Keratinocyte (primary cell): ENCODE data around the gene ARID1B. TPM values are rescaled to one million over a fixed set of nuclear protein-coding genes. Genes with fewer than 3 reads are reported as not detected.

Experiments
- DNase-seq: peaks from one replicate; pipeline ENCODE4 v3.0.0-alpha.2; 2011; ENCODE audit warnings: low read depth, missing footprints, low spot score
- FAIRE-seq: peaks from 2 replicates; lab custom pipeline; 2011; peaks lifted over from hg19 to GRCh38; lab: Jason Lieb, UNC
- H2AFZ ChIP-seq: 2 replicates; pipeline ENCODE4 v1.6.0; 2012; ENCODE audit warnings: low read length, control low read depth, inconsistent platforms; ENCODE audit not compliant: control insufficient read depth
- H3K27ac ChIP-seq: 2 replicates; pipeline ENCODE4 v1.5.1; 2011; ENCODE audit warnings: low read length; ENCODE audit not compliant: control insufficient read depth, insufficient read depth
- H3K27me3 ChIP-seq: 3 replicates; pipeline ENCODE4 v1.6.0; 2011; ENCODE audit warnings: low read length; ENCODE audit not compliant: control insufficient read depth, insufficient read depth; ENCODE audit errors: extremely low read depth
- H3K36me3 ChIP-seq, 2 experiments: 2 replicates in 1 of 2; 3 replicates in 1 of 2; pipeline ENCODE4 v1.5.1; 2011; ENCODE audit warnings: low read length in 2 of 2, mild to moderate bottlenecking in 1 of 2; ENCODE audit not compliant: control insufficient read depth in 2 of 2, insufficient read depth in 2 of 2; ENCODE audit errors: extremely low read depth in 1 of 2
- H3K4me1 ChIP-seq: 3 replicates; pipeline ENCODE4 v1.5.1; 2011; ENCODE audit warnings: low read length; ENCODE audit not compliant: control insufficient read depth, insufficient read depth; ENCODE audit errors: extremely low read depth
- H3K4me2 ChIP-seq: 3 replicates; pipeline ENCODE4 v1.6.0; 2011; ENCODE audit warnings: low read depth, low read length; ENCODE audit not compliant: control insufficient read depth, insufficient read depth; ENCODE audit errors: extremely low read depth
- H3K4me3 ChIP-seq, 3 experiments: fragments of 200-600 bp in 1 of 3; sonication (generic) in 1 of 3; 2 replicates in 2 of 3; 3 replicates in 1 of 3; pipeline ENCODE4 v1.5.1; 2011 to 2016; ENCODE audit warnings: low read length in 3 of 3, mild to moderate bottlenecking in 3 of 3, control low read depth in 2 of 3, inconsistent platforms in 1 of 3, low read depth in 1 of 3, mixed read lengths in 1 of 3, mixed run types in 1 of 3, moderate library complexity in 1 of 3; ENCODE audit not compliant: control insufficient read depth in 2 of 3, insufficient read depth in 2 of 3; ENCODE audit errors: extremely low read depth in 1 of 3
- H3K79me2 ChIP-seq: 2 replicates; pipeline ENCODE4 v1.6.0; 2012; ENCODE audit warnings: low read length; ENCODE audit not compliant: control insufficient read depth, insufficient read depth
- H3K9ac ChIP-seq: 3 replicates; pipeline ENCODE4 v1.6.0; 2011; ENCODE audit warnings: low read length; ENCODE audit not compliant: control insufficient read depth, insufficient read depth; ENCODE audit errors: extremely low read depth
- H3K9me1 ChIP-seq: 3 replicates; pipeline ENCODE4 v1.6.0; 2011; ENCODE audit warnings: low read length; ENCODE audit not compliant: control insufficient read depth, insufficient read depth; ENCODE audit errors: extremely low read depth
- H3K9me3 ChIP-seq: 2 replicates; pipeline ENCODE4 v1.5.1; 2012; ENCODE audit warnings: low read depth, low read length; ENCODE audit not compliant: control insufficient read depth
- H4K20me1 ChIP-seq: 3 replicates; pipeline ENCODE4 v1.6.0; 2011; ENCODE audit warnings: low read length; ENCODE audit not compliant: control insufficient read depth, insufficient read depth; ENCODE audit errors: extremely low read depth
- CTCF ChIP-seq, 3 experiments: IDR thresholded peaks in 1 of 3; conservative IDR thresholded peaks in 1 of 3; optimal IDR thresholded peaks in 1 of 3; 2 replicates in 2 of 3; 3 replicates in 1 of 3; pipeline versions ENCODE3 to v1.5.1; 2011; ENCODE audit warnings: low read length in 3 of 3, mild to moderate bottlenecking in 3 of 3, moderate library complexity in 2 of 3, control low read depth in 1 of 3, inconsistent platforms in 1 of 3; ENCODE audit not compliant: insufficient read depth in 2 of 3; ENCODE audit errors: extremely low read depth in 1 of 3
- EZH2 ChIP-seq: IDR thresholded peaks from one replicate; pipeline ENCODE4 v1.6.1; 2012; ENCODE audit warnings: inconsistent platforms, mild to moderate bottlenecking, low read length, moderate library complexity
- dilution Hi-C: fragments of 300-500 bp; cut with MboI; formaldehyde crosslinking; loops from one replicate; pipeline ENCODE4 v1.7.0; 2020; ENCODE audit warnings: low sequenced_read_pairs; ENCODE audit not compliant: extremely low pct_ligation_motif_present
- polyA plus RNA-seq, 5 experiments: library from polyadenylated mRNA; depleted of rRNA in 3 of 5; stranded (reverse) in 3 of 5; stranded (forward) in 1 of 5; unstranded in 1 of 5; fragments of >200 nt; gene quantifications; 1 replicate in 1 of 5; 2 replicates in 3 of 5; 3 replicates in 1 of 5; pipeline versions ENCODE4 v1.2.1 to v1.2.3, GENCODE V29; 2011 to 2012; ENCODE audit warnings: missing spikeins in 2 of 5, low read depth in 1 of 5, low replicate concordance in 1 of 5

Gene ARID1B
- polyA plus RNA-seq, 1 donor (not counting 4 experiments of a cell fraction or from before 2014, with no cell fraction given), result 14.9 TPM

- Histone ChIP-seq H4K20me1 (no peaks in the 10 kb centered on the region), H3K9me1 (no peaks in the 10 kb centered on the region), H2AFZ (no peak overlapping the region), H3K79me2 (peaks cover 13% of the 10 kb centered on the region), H3K36me3 (no peaks in the 10 kb centered on the region), H3K9ac (no peak overlapping the region), H3K4me2 (no peak overlapping the region), H3K27ac (no peak overlapping the region), H3K4me3 (no peak overlapping the region), H3K27me3 (no peaks in the 10 kb centered on the region), H3K4me1 (peaks cover 14% of the 10 kb centered on the region), H3K9me3 (no peaks in the 10 kb centered on the region)
- no peak for FAIRE-seq
- no peak for DNase-seq
- dilution Hi-C loops, result no loop called here
- TF ChIP-seq CTCF (optimal IDR thresholded peaks at IDR 0.05 in 1 of 3, IDR thresholded peaks at IDR 0.05 in 1 of 3, conservative IDR thresholded peaks at IDR 0.05 in 1 of 3; ENCODE audit: extremely low read depth in 1 of 3, insufficient read depth in 2 of 3, low read length in 3 of 3), result no peak
- TF ChIP-seq EZH2, result no peak
Observed at GRCh38 chr6:157017861-157018260, 240.7 kb downstream of the ARID1B start.

- no peaks in the 10 kb centered on the region for H3K9me1 ChIP-seq
- peaks cover 25% of the 10 kb centered on the region for H3K4me1 ChIP-seq
- H3K4me2 ChIP-seq, result no peak overlapping the region
- dilution Hi-C loops, result no loop called here
- no peak for DNase-seq
- no peaks in the 10 kb centered on the region for H3K27me3 ChIP-seq
- peaks cover 23% of the 10 kb centered on the region for H3K79me2 ChIP-seq
- H3K36me3 ChIP-seq, result no peaks in the 10 kb centered on the region
- no peak overlapping the region for H3K27ac ChIP-seq
- TF ChIP-seq EZH2, result no peak
- no peak for TF ChIP-seq CTCF (optimal IDR thresholded peaks at IDR 0.05 in 1 of 3, IDR thresholded peaks at IDR 0.05 in 1 of 3, conservative IDR thresholded peaks at IDR 0.05 in 1 of 3; ENCODE audit: extremely low read depth in 1 of 3, insufficient read depth in 2 of 3, low read length in 3 of 3)
- FAIRE-seq, result peak; percentile 78
- H2AFZ ChIP-seq, result no peak overlapping the region
- H3K9me3 ChIP-seq, result no peaks in the 10 kb centered on the region
- H3K9ac ChIP-seq, result no peak overlapping the region
- no peak overlapping the region for H3K4me3 ChIP-seq
- H4K20me1 ChIP-seq, result no peaks in the 10 kb centered on the region
Observed at GRCh38 chr6:157019115-157019641, 242.0 kb downstream of the ARID1B start.
